NOMO-1 treated with dmso at 0.1 percent for 144 hours (cell line): ENCODE data around the gene PSMB3.

Source experiments
- DNase-seq: peaks from one replicate; lab custom pipeline; 2025; ENCODE audit not compliant: unreplicated experiment; lab: John Stamatoyannopoulos, UW

The PSMB3 gene

DNA sequence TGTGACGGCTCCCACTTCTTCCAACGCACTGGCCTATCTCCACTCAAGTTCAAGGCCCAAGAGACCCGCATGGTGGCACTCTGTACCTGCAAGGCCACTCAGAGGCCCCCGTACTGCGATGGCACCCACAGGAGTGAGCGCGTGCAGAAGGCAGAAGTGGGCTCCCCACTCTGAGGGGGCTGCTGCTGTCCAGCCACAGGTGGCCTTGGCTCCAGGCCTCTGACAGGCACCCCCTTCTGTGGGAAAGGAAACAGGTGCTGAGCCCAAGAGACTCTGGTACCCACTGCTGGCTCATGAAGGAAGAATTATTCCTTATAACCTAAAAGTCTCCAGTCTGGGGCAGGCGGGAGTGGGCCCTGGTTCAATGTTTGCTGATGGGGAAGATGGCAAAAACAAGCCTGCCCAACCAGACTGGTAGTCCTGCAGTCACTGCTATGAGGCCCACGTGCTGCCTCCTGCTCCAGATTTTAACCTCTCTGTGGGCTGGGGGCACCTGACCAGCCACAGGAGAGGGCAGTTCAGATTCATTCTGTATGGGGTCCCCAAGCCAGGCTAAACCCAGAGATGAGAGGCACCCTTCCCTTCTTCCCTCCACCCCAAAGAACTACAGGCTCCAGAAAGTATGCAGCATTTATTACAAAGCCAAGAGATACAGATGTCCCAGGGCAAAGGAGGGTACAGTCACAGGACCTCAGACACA, 19.1 kb upstream of the PSMB3 start:
- no peak for DNase-seq

DNA sequence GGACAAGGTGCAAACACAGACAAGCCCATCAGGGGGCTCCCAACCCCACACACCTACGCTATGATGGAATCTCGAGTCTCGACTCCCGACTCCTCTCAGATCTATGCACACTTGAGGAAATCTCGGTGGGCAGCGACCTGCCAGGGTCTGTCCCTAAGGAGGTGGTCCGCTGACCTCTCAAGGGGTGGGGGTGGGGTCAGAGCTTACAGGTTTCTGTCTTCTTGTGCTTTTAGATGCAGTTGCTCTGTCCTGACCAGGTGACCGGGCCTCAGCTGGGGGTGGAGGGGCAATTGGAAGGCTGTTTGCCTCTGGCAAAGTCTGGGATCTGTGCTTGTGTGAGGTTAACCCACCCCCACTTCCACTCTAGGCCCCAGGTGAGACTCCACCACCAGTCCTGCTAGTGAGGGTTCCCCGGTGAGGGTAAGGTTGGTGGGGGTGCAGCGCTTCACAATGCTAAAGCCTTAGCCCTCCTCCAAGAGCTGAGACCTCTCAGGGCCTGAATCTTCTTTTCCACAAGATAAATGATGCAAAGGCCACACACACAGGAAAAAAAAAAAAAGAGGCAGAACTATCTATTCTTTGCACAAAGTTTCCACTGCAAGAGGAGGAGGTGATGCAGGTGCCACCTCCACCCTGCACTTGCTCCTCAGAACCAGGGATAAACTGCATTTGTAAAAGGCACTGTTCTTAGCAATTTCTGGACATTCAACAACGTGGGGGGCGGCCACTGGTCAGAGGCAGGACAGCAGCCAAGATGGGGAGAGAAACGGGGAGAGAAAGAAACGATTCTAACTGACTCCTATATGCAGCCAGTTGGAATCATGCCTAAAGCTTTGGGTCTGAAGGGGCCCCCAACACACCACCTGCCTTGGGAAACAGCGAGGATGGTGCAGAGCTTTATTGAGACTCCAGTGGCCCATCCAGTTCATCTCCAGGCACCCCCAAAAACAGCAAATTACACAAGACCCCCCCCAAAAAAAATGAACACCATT, 18.3 kb upstream of the PSMB3 start:
- DNase-seq = no peak

DNA sequence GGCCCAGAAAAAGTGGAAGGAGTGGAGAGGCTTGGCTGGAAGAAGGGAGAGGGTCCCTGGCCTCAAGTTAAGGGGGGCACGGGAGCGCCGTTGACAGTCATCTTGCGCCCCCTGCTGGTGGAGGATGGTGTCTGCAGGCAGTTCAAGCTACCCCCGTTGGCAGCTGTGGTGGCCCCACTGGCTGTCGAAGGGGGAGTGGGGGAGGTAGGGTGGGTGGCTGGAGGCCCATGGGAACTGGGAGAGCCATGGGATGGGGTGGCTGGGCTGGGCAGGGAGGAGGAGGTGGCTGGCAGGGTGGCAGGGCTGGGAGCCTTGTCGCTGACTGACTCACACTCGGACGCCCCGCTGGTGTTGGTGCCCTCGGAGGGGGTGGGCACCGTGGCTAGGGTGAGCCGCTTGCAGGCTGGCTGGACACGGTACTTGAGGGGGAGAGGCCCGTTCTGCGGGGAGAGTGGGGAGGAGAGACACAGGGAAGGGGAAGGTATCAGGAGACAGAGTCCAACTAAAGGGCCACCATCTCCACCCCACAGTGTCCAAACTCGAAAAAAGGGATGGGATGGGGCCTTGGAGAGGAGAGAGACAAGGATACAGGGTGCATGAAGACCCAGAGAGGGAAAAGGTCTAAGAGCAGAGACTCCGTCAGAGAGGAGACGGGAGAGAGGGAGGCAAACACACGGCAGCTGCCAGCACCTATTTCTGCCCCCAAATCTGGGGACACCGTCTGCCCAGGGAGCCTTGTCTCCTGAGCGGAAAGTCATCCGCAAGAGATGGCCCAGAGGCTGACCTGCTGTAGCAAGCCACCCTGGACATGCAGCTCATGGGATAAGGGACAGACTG, 17.2 kb upstream of the PSMB3 start:
- no peak for DNase-seq

DNA sequence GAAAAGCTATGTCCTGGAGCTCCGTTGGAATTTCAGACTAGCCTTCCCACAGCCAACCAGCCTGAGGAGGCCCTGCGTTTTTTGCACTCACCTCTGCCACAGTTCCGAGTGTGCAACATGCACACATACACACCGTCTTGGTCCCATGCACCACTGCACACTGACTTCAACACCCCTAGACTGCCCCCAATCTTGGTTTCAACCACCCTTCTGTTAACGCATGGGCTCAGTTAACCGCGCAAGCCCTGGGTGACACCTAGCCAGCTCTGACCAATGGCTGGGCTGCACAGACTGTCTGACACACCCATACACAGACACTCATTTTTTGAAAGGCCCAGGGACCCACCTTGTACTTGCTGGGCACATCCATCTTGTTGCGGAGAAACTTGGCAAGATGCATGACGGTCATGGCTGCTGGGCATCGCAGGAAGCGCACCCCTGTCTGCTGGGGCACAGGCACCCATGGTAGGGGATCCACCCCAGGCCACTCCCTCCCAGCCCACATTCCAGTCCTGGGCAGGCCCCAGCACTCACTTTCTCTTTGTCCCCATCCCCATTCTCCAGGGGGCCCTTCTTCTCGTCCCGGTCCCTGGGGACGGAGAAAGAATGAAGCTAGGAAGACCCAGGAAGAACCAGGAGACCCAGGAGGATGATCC, 14.4 kb upstream of the PSMB3 start:
- no peak for DNase-seq

DNA sequence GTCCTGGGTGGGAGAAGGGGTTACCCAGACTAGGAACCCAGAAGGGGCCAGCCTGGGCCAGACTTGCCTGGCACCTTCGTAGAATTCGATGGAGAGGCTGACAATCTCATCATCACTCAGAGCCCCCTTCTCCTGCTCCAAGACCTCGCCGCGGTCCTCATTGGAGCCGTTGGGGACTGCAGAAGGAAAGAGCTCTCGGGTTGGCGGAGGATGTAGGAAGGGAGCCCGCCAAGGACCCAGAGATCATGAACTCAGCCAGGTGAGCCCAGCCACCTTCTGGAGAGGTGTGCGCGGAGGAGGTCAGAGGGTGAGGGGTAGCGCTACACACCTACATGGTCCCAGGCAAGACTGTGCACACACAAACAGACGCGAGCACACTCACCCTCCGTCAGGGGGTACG, 13.9 kb upstream of the PSMB3 start:
- no peak for DNase-seq

DNA sequence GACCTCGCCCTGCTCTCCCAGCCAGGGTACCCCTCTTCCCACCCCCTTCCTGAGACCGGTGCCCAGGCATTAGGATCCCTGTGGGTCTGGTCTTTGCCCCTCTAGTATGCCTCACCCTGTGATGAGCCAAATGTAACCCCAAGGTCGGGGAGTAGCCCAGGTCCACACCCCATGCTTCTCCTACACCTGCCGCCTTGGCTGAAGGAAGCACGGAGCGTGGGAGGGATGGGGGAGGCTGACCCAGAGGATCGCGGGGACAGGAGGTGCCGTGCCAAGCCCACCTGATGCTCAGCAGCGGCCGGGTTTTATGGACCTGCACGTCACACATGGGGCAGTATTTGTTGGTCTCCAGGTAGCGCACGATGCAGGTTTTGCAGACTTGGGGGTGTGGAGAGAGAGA, 13.2 kb upstream of the PSMB3 start:
- DNase-seq = no peak

DNA sequence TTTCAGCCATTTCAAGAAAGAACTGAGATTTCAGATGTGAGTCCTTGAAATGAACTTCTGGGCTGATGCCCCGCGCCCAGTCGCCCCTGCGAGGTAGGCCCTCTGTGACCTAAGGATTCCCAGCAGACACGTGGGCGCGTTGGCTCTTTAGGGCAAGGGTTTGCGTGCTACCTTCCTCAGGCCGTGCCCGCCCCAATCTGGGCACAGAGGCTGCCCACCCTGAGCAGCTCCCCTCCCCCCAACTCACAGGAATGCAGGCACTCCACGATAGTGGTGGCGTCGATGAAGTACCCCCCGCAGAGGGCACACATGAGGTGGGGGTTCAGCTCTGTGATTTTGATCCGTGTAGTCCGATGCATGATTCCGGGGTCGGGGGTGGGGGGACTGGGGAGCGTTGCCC, 12.5 kb upstream of the PSMB3 start:
- no peak for DNase-seq

DNA sequence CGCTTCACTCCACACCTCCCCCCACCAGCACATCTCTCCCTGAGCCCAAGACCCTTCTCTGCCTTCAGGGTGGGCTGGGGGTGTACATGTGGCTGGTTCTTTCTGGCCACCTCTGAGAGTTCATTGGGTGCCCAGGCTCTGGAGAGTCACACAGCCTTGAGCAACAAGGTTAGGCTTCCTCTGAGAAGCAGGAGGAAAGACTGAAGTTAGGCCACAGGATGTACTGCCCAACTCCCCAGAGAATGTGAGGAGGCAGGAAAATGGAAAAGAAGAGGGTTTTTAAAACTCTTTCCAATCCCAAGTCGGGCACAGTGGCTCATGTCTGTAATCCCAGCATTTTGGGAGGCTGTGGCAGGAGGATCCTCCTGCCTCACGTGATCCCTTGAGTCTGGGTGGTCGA, 11.7 kb upstream of the PSMB3 start:
- no peak for DNase-seq

DNA sequence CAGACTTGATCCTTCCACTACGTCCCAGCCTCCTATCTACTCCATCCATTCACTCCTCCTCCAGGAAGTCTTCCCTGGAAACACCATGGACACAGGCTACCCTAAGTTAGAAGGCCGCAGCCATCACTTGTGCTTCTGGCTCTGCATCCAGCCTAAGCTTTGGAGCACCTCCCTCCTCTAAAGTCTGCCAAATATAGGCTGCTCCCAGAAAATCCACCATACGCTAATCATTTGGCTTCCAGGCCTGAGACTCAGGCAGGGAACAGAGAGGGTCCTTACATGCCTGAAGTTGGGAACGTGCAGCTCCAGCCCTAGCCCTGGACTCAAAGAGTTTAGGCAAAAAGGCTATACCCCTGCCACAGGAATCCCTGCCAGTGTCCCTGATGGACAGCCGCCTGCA, 11.1 kb upstream of the PSMB3 start:
- no peak for DNase-seq

DNA sequence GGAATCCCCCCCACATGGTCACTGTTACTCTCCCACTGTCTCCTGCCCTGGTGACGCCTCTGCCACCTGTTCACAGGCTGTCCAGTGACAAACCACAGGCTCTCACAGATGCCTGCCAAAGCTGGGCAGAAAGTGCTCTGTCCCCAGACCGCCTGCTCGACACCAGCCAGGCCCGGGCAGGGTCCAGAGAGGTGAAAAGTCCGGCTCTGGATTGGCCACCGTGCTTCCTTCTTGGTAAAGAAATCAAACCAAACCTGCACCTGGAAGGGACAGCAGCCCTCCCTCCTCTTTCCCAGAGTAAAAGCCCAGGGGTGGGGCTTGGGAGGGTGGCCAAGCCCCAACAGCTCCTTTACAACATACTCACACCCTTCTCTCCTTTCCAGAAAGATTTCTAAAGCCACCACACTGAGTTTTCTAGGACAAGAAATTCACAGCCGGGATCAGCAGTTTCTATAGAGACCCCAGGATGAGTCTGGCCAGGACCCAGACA, 10.6 kb upstream of the PSMB3 start:
- DNase-seq = no peak

DNA sequence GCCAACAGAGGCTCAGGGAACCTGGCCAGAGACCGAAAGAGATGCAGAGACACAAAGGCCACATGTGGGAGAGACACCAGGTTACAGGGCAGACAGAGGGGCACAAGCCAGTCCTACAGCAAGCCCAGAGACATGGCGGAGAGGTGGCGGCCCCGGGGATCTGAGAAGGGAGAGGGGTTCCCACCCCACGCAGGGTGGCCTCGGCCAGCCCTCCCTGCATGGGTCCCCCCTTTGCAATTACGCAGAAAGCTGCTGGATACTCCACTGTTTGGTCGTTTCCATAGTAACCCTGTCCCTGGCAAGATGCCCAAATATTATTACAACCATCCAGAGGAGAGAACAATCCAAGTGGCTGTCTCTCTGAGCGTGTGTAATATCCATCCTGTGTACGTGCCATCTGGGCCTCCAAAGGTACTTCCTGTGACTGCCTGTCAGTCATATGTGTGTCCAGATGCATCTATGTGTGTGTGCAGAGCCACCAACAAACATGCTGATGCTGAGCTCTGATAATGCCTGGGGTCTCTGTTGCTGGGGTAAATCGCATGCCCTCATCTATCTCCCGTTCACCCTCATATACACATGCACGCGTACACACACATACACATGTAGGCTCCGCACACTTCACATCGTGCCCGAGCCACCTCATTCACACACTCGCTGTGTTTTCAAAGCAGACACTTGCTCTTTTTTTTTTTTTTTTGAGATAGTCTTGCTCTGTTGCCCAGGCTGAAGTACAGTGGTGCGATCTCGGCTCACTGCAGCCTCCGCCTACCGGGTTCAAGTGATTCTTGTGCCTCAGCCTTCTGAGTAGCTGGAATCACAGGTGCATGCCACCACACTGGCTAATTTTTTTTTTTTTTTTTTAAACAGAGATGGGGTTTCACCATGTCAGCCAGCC, 9.9 kb upstream of the PSMB3 start:
- no peak for DNase-seq

DNA sequence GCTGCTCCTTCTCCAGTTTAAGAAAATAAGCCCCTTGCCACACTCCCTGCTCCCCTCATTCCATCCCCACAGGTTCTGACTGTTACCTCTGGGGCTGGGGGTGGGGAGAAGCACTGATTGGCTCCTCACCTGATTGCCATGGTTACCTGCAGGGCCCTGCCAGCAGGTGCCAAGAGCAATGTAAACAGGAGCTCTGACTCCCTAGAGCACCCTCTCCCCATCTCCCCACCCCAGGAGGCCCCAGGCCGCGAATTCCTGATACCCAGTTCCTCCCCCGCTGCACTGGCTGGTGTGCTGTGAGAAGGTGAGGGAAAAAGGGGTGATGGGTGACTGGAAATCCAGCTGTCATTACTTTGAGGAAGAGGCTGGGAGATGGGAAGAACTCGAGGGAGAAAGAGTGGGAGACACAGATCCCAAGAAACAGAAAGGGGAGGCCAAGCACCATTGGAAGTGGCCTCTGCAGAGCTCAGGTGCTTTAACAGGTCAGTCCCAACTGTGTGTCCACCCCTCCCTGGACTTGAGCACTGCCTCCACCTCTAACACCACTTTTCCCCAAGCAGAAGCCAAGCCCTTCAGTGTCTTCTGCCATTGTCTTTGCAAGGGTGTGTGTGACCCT, 8.9 kb upstream of the PSMB3 start:
- DNase-seq = no peak

DNA sequence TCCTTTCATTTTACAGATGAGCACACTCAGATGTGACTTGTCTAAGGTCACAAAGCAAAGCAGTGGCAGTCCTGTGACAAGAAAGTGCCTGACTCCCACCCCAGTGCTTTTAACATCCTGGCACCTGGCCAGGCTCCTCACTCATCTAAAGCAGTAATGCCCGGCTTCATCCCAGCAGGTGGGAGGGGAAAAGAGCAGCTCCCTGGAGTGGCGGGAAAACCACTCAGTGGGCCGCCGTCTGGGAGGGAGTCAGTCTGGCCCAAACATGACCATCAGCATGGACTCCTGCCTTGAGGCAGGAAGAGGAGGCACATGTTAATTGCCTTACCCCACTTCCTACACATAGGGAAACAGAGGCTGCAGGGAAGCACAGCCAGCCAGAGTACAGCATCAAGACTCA, 7.0 kb upstream of the PSMB3 start:
- DNase-seq = no peak

DNA sequence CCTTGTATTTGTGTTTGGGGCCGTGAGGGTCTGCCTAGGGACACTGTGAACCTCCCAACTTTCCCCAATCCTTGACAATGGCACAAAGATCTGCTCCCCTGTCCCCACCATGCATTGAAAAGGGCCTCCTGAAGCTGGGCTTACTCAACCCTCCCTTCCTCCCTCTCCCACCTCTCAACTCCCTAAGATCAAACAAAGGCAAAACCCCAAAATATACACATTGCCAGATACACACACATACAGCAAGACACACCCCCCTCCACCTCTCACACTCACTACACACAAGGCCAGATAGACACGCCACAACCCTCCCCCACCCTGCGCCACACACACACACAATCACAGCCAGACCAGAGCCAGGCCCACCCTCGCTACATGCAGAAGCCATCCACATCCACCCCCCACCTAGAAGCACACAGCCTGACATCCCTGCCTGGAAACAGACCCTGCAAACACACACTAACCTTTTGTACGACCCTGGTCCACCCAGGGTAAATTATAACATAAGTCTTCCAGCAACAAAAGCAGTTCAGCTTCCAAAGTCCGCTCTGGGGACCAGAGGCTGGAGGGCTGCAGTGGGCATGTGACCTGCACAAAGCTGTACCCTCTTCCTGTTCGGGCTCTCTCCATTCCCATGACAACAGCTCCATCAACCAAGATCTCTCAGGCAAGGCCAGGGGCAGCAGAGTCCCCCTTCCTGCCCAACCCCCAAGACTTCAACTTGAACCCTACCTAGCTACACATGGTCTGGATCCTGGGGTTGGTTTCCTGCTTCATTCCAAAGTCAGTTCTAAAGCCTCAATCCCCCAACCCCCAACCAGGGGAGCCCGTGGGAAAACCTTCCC, 6.3 kb upstream of the PSMB3 start:
- DNase-seq = no peak

DNA sequence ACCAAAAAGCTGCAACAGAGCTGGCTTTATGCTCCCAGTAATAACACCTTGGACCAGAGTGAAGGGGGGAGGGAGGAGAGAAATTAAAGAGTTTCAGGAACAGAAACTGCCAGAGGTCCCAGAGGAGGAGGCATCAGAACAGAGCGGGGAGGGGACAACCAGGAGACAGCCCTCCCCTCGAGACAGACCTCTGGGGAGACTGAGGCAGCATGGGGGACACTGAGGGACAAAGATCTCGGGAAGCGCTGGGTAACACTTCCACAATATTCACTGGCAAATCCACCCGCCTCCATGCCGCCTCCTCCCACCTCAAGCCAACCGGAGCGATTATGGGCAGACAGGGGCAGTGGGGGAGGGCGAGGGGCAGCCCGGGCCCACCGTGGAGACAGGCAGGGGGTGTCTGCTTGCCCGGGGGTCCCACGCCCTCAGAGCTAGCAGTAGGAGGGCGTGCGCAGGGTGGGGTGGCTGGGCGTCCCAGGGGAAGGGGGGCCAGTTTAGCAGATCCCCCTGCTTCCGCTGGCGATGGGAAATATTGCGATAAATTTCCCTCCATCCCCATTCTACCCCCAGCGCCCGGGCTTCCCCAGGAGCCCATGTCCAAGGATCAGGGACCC, 5.6 kb upstream of the PSMB3 start:
- DNase-seq = no peak

DNA sequence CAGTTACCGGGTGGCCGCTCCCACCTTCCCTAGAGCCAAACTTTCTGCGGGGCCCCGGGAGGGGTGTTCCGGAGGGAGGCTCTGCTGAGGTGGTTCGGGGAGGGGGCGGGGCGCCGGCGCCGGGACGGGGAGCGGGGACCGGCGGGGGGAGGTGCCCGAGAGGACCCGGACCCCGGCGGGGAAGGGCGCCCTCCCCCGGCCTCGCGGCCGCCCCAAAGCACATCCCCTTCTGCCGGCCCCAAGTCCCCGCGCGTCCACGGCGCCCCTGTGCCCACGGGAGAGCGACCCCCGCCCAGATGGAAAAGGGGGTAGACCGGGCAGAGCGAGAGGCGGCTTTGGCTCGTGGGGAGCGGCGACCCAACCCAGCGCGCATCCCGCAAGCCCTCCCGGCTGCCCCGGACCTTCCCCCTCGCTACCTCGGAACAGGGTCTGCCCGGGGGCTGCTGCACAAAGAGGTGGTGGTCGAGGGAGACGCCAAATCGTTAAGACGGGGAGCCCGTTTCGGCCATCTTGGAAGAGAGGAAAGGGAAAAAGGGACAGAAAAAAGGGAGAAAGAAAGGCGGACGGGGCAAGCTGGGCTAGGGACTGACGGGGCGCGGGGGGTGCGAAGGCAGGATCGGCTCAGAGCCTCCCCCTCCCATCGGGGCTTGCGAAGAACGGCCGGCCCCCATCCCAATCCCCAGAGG, 4.9 kb upstream of the PSMB3 start:
- DNase-seq = no peak

DNA sequence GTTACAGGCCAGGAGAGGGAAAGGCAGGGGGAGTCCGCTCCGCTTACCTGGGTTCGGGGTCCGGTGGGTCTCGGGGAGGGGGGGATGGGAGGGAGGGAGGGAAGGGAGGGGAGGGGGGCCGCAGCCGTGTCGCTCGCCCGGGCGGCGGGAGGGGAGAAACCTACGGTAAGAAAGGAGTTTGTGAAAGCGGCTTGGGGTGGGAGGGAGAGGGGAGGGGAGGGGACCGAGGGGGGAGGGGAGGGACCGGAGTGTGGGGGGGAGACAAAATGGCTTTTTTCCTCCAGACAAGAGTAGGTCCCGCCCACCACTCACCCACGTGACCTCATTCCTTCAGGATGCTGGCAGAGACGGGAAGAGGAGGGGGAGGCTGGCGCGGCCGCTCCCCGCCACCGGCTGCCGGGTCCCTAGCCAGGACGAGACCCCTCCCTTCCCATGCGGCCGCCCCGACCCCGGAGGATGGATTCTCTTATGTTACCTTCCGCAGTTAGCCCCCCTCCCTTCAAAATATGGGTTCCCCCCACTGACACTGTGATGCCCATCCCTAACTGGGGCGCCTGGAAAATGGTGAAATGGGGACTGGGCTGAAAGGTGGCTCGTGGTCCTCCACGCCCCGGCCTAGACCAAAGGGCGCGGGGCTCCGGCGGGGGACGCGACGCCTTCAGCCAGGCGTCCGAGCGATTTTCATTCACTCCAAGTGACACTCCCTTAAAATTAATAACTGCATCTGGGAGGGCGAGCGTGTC, 4.2 kb upstream of the PSMB3 start, which contains the start of gene PCGF2:
TSS of gene PCGF2 (minus strand) at position 188 of the 743 bp plus-strand sequence. CDS start 7,934 bp downstream, outside the sequence.
- no peak for DNase-seq
